K562 (cell line): ENCODE results near the gene ZNF597. TPM values are rescaled to one million over a fixed set of nuclear protein-coding genes. Genes with fewer than 3 reads are reported as not detected.

Source experiments
- EGR1 ChIP-seq: fragments of 450-650 bp; conservative IDR thresholded peaks from 2 replicates; pipeline ENCODE4 v1.6.1; 2017; ENCODE audit warnings: mild to moderate bottlenecking
- ETS1 ChIP-seq: conservative IDR thresholded peaks from 2 replicates; pipeline ENCODE4 v1.6.1; 2011; ENCODE audit warnings: low read depth, mild to moderate bottlenecking, low read length; ENCODE audit not compliant: control insufficient read depth
- GABPB2 ChIP-seq: fragments of 250-450 bp; sonication (Bioruptor Pico); conservative IDR thresholded peaks from 2 replicates; pipeline ENCODE4 v1.5.1; 2021; ENCODE audit warnings: mild to moderate bottlenecking
- IFI16 ChIP-seq: fragments of 250-450 bp; sonication (Bioruptor Pico); IDR thresholded peaks from 2 replicates; pipeline ENCODE4 v2.1.2; 2022; ENCODE audit warnings: mild to moderate bottlenecking, inconsistent platforms
- MYC ChIP-seq, 2 experiments: fragments of 250-450 bp in 1 of 2; sonication (Bioruptor Pico) in 1 of 2; IDR thresholded peaks; 2 replicates each; pipeline versions ENCODE4 v1.5.1 to v1.6.1; 2012 to 2021; ENCODE audit warnings: low read depth in 2 of 2, borderline replicate concordance in 1 of 2, improper control_type of control experiment in 1 of 2, low read length in 1 of 2, mild to moderate bottlenecking in 1 of 2, moderate library complexity in 1 of 2
- REST ChIP-seq, 2 experiments: fragments of 450-650 bp; formaldehyde crosslinking in 1 of 2; IDR thresholded peaks; 2 replicates each; pipeline versions ENCODE4 v1.4.0 to v1.6.1; 2014 to 2020; ENCODE audit warnings: mild to moderate bottlenecking in 2 of 2, borderline replicate concordance in 1 of 2, low read depth in 1 of 2
- STAG1 ChIP-seq: sonication (generic); formaldehyde crosslinking; IDR thresholded peaks from 2 replicates; pipeline ENCODE4 v1.5.0; 2020; ENCODE audit warnings: missing genetic modification reagents, borderline replicate concordance
- U2AF1 ChIP-seq: fragments of 200-400 bp; formaldehyde crosslinking; optimal IDR thresholded peaks from 2 replicates; pipeline ENCODE3; 2017; ENCODE audit warnings: mild to moderate bottlenecking, low read depth, low read length, moderate library complexity
- ZFP30 ChIP-seq: fragments of 250-450 bp; sonication (Bioruptor Pico); IDR thresholded peaks from 2 replicates; pipeline ENCODE4 v1.8.0; 2022; ENCODE audit warnings: moderate library complexity, mild to moderate bottlenecking, inconsistent platforms, borderline replicate concordance
- ZNF146 ChIP-seq: IDR thresholded peaks from one replicate; pipeline ENCODE4 v1.6.1; 2018; ENCODE audit warnings: missing compliant biosample characterization; ENCODE audit not compliant: unreplicated experiment
- ZNF280B ChIP-seq: fragments of 250-450 bp; sonication (Bioruptor Pico); IDR thresholded peaks from 2 replicates; pipeline ENCODE4 v1.5.1; 2021; ENCODE audit warnings: mild to moderate bottlenecking
- ZNF639 ChIP-seq, 2 experiments: fragments of 200-800 bp in 1 of 2; sonication (Bioruptor generic) in 1 of 2; sonication (generic) in 1 of 2; formaldehyde crosslinking in 1 of 2; IDR thresholded peaks in 1 of 2; conservative IDR thresholded peaks in 1 of 2; 2 replicates each; pipeline versions ENCODE4 v1.5.0 to v1.6.1; 2016 to 2020; ENCODE audit warnings: missing compliant biosample characterization in 1 of 2, missing genetic modification characterization in 1 of 2, missing genetic modification reagents in 1 of 2
- polyA plus RNA-seq, 8 experiments: library from polyadenylated mRNA; depleted of rRNA in 4 of 8; stranded (reverse) in 5 of 8; unstranded in 3 of 8; fragments of >200 nt; fragmentation: Nextera tagmentation in 2 of 8; fragmentation: Illumina TruSeq in 1 of 8; extraction: Ambion mirVana in 2 of 8; extraction: Trizol in 1 of 8; gene quantifications; 2 replicates each; pipeline versions ENCODE4 v1.2.1 to v1.2.3, GENCODE V29; 2011 to 2014; ENCODE audit warnings: inconsistent platforms in 1 of 8, missing spikeins in 1 of 8
- total RNA-seq, 7 experiments: library from RNA; depleted of rRNA in 6 of 7; stranded (reverse); fragments of >200 nt in 6 of 7; fragmentation: Illumina TruSeq in 2 of 7; extraction: Trizol in 2 of 7; gene quantifications; 2 replicates each; pipeline versions ENCODE4 v1.2.1 to v1.2.3, GENCODE V29; 2011 to 2021; ENCODE audit warnings: low replicate concordance in 1 of 7

Gene ZNF597
- total and polyA plus RNA-seq, 9 of the 15 experiments (the other 6 are each of a cell fraction or from before 2014, with no cell fraction given) = 0.14 to 0.68 (median 0.42) TPM

- TF ChIP-seq ZFP30 (CRISPR knock-in tag) (no peak), U2AF1 (peak; percentile 65), EGR1 (peak; percentile 62), REST (IDR thresholded peaks at IDR 0.05; ENCODE audit: borderline replicate concordance) (no peak), REST (CRISPR knock-in tag; IDR thresholded peaks at IDR 0.05; ENCODE audit: low read depth) (0 out of 2 replicates have a peak, but pooled peaks have one; percentile 72), GABPB2 (no peak), ZNF280B (no peak), MYC (IDR thresholded peaks at IDR 0.05; ENCODE audit: low read depth, low read length) (peak; percentile 37; the same call in 1 of the 2 replicates), MYC (CRISPR knock-in tag; IDR thresholded peaks at IDR 0.05; ENCODE audit: borderline replicate concordance, low read depth) (no peak), ETS1 (peak; percentile 59; the same call in 1 of the 2 replicates), ZNF639 (CRISPR knock-in tag; conservative IDR thresholded peaks at IDR 0.05 in 1 of 2, IDR thresholded peaks at IDR 0.05 in 1 of 2) (peak in 1 of 2 experiments; percentile 86; a peak in 2 of 4 replicates), IFI16 (CRISPR knock-in tag) (no peak), ZNF146 (CRISPR knock-in tag) (no peak), STAG1 (CRISPR knock-in tag) (no peak)
Measured at GRCh38 chr16:3400779-3401688, 42.3 kb downstream of the ZNF597 start, which contains the start of the genes ZNF174 and ZSCAN32 (continued).
